ENCODE data around the gene AK9. TPM values are rescaled to one million over a fixed set of nuclear protein-coding genes. Genes with fewer than 3 reads are reported as not detected.

Gene AK9
- total RNA-seq, 4 donors from 2014 or later = 8.4 to 15.0 (median 10.6) TPM

DNA sequence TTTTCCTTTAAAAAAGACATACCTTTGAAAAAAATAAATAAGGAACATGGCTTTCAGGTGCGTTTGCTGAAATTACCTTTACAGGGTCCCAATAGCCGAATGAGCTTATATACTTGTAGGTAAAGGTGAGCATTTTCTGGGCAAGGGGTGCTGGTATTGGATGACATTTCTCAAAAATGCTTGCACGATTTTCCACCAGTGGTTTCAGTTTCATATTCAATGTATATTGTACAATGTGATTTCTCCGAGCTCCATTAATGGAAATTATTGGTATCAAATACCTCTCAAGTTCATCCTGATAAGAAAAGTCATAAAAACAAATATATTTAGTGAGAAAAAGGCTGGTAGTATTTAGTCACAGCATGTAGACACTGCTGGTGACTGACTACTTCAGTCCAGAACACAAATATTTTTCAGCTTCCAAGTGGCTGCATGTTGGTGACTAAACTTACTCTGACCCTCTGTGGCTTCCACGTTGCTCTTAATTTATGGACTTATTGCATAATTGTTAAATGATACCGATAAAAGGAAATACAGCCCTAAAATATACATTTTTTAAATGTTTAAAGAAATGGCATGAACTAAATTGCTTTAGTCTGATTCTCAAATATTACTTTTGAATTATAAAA lies 175.1 kb downstream of the AK9 start:
- WGBS = 67% methylated on average over 6 of the region's 6 CpGs
- H3K36me3 ChIP-seq = no peaks in the 10 kb centered on the region
- no peak overlapping the region for H3K4me3 ChIP-seq
- no peak for TF ChIP-seq POLR2A (IDR thresholded peaks at IDR 0.05; ENCODE audit: low read depth)
- TF ChIP-seq, protein P1, sequence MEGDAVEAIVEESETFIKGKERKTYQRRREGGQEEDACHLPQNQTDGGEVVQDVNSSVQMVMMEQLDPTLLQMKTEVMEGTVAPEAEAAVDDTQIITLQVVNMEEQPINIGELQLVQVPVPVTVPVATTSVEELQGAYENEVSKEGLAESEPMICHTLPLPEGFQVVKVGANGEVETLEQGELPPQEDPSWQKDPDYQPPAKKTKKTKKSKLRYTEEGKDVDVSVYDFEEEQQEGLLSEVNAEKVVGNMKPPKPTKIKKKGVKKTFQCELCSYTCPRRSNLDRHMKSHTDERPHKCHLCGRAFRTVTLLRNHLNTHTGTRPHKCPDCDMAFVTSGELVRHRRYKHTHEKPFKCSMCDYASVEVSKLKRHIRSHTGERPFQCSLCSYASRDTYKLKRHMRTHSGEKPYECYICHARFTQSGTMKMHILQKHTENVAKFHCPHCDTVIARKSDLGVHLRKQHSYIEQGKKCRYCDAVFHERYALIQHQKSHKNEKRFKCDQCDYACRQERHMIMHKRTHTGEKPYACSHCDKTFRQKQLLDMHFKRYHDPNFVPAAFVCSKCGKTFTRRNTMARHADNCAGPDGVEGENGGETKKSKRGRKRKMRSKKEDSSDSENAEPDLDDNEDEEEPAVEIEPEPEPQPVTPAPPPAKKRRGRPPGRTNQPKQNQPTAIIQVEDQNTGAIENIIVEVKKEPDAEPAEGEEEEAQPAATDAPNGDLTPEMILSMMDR (IDR thresholded peaks at IDR 0.05) = no peak
- TF ChIP-seq POLR2AphosphoS5 (IDR thresholded peaks at IDR 0.05) = no peak
- TF ChIP-seq EP300 (IDR thresholded peaks at IDR 0.05) = no peak
- no peak overlapping the region for H3K27ac ChIP-seq (replicated peaks in 1 of 4)
- intact Hi-C loops (cut with DNase I) = no loop called here
- no peaks in the 10 kb centered on the region for H3K9me3 ChIP-seq
- H3K27me3 ChIP-seq = no peaks in the 10 kb centered on the region
- H3K4me1 ChIP-seq = no peaks in the 10 kb centered on the region
- no peak for DNase-seq (ENCODE audit: extremely low spot score)

- 85% methylated on average over 3 of the region's 3 CpGs for WGBS
- TF ChIP-seq POLR2AphosphoS5 (IDR thresholded peaks at IDR 0.05) (no peak), EP300 (IDR thresholded peaks at IDR 0.05) (no peak)
- no peaks in the 10 kb centered on the region for H3K27me3 ChIP-seq
- H3K9me3 ChIP-seq = no peaks in the 10 kb centered on the region
- no peaks in the 10 kb centered on the region for H3K36me3 ChIP-seq
- DNase-seq (ENCODE audit: extremely low spot score) = no peak
- H3K4me1 ChIP-seq = no peaks in the 10 kb centered on the region
- H3K4me3 ChIP-seq = no peak overlapping the region
- no peak overlapping the region for H3K27ac ChIP-seq (replicated peaks in 1 of 4)
- intact Hi-C loops (cut with DNase I) = no loop called here
Measured at GRCh38 chr6:109514946-109515345, 176.1 kb downstream of the AK9 start.

DNA sequence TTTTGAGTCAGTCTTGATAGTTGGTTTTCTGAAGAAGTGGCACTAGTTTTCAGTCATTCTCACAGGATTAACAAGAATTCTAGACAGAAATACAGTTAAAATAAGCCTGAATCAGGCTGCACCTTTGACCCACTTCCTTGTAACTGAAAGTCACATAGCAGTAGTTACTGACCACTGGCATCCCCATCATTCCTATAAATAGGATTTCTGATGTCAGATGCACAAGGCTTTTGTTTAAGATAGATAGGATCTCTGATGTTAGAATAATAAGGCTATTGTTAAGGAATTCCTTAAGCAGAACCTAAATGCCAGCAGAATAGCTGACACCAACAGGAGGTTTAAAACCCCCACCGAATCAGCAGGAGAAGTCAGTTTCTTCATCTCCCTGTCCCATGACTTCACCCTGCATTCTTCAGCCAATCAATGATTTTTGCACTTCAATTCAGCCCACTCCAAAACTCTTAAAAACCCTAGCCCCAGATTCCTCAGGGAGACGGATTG lies 177.4 kb downstream of the AK9 start:
- TF ChIP-seq EP300 (IDR thresholded peaks at IDR 0.05) (no peak), POLR2AphosphoS5 (IDR thresholded peaks at IDR 0.05) (no peak), POLR2A (IDR thresholded peaks at IDR 0.05; ENCODE audit: low read depth) (no peak)
- TF ChIP-seq, protein P1 (IDR thresholded peaks at IDR 0.05) = no peak
- Histone ChIP-seq H3K27ac (replicated peaks in 1 of 4) (no peak overlapping the region), H3K4me1 (no peaks in the 10 kb centered on the region), H3K36me3 (no peaks in the 10 kb centered on the region), H3K4me3 (no peak overlapping the region), H3K27me3 (no peaks in the 10 kb centered on the region), H3K9me3 (no peaks in the 10 kb centered on the region)
- DNase-seq (ENCODE audit: extremely low spot score) = no peak
- intact Hi-C loops (cut with DNase I) = no loop called here
- 66% methylated on average over 2 of the region's 2 CpGs for WGBS

GRCh38 chr6:109512271-109512817 lies 178.7 kb downstream of the AK9 start:
- no peak overlapping the region for H3K27ac ChIP-seq (replicated peaks in 1 of 4)
- 73% methylated on average over 2 of the region's 2 CpGs for WGBS
- H3K9me3 ChIP-seq = no peaks in the 10 kb centered on the region
- TF ChIP-seq POLR2A (IDR thresholded peaks at IDR 0.05; ENCODE audit: low read depth) = no peak
- TF ChIP-seq, protein P1 (IDR thresholded peaks at IDR 0.05) = no peak
- TF ChIP-seq POLR2AphosphoS5 (IDR thresholded peaks at IDR 0.05) = no peak
- no peak for TF ChIP-seq EP300 (IDR thresholded peaks at IDR 0.05)
- intact Hi-C loops (cut with DNase I) = no loop called here
- no peaks in the 10 kb centered on the region for H3K36me3 ChIP-seq
- no peaks in the 10 kb centered on the region for H3K4me1 ChIP-seq
- H3K27me3 ChIP-seq = no peaks in the 10 kb centered on the region
- no peak for DNase-seq (ENCODE audit: extremely low spot score)
- H3K4me3 ChIP-seq = no peak overlapping the region

DNA sequence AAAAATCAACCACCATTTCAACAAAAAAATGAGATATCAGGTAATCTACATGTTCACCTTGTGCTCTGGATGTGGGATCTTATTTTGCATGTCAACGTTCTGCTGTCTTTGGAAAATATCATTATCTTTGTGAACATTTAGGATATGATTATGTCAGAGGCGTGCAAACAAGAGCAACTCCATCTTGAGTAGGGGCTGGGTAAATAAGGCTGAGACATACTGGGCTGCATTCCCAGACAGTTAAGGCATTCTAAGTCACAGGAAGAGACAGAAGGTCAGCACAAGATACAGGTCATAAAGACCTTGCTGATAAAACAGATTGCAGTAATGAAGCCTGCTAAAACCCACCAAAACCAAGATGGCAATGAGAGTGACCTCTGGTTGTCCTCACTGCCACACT lies 179.2 kb downstream of the AK9 start:
- no peaks in the 10 kb centered on the region for H3K36me3 ChIP-seq
- DNase-seq (ENCODE audit: extremely low spot score) = no peak
- H3K27me3 ChIP-seq = no peaks in the 10 kb centered on the region
- H3K27ac ChIP-seq (replicated peaks in 1 of 4) = no peak overlapping the region
- H3K4me1 ChIP-seq = no peaks in the 10 kb centered on the region
- intact Hi-C loops (cut with DNase I) = no loop called here
- H3K9me3 ChIP-seq = no peaks in the 10 kb centered on the region
- H3K4me3 ChIP-seq = no peak overlapping the region
- WGBS = 87% methylated on average over 2 of the region's 2 CpGs
- TF ChIP-seq, protein P1 (IDR thresholded peaks at IDR 0.05) = no peak
- no peak for TF ChIP-seq EP300 (IDR thresholded peaks at IDR 0.05)
- TF ChIP-seq POLR2A (IDR thresholded peaks at IDR 0.05; ENCODE audit: low read depth) = no peak
- no peak for TF ChIP-seq POLR2AphosphoS5 (IDR thresholded peaks at IDR 0.05)
